ENCODE results near the gene REN. TPM values are rescaled to one million over a fixed set of nuclear protein-coding genes. Genes with fewer than 3 reads are reported as not detected.

Gene REN
- total and polyA plus RNA-seq, 11 donors: not detected

DNA sequence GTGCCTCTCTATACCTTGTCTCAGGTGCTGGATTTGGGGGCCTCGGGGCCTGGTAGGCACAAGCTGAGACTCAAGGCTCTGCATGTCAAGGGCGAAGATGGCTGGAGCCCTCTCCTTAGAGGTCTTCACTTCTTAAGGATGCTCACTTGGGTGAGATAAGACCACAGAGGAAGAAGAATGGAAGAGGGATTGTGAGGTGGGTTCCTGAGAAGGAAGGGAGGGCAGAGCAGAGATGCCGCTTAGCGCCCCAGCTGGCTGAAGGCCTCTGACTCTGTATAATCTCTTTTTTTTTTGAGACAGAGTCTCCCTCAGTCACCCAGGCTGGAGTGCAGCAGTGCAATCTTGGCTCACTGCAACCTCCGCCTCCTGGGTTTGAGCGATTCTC, 61.0 kb downstream of the REN start:
- intact Hi-C loops (cut with DNase I): no loop called here
- H3K27ac ChIP-seq: peak overlapping the region in 10 of 12 donors; percentile 24 to 82 (median 68)
- H3K9me3 ChIP-seq: no peaks in the 10 kb centered on the region
- ATAC-seq (no peak), DNase-seq (peak in 1 of 5 donors; percentile 28)
- peaks cover 0 to 82% (median 53%) of the 10 kb centered on the region in 12 donors for H3K4me1 ChIP-seq
- TF ChIP-seq, protein P1, sequence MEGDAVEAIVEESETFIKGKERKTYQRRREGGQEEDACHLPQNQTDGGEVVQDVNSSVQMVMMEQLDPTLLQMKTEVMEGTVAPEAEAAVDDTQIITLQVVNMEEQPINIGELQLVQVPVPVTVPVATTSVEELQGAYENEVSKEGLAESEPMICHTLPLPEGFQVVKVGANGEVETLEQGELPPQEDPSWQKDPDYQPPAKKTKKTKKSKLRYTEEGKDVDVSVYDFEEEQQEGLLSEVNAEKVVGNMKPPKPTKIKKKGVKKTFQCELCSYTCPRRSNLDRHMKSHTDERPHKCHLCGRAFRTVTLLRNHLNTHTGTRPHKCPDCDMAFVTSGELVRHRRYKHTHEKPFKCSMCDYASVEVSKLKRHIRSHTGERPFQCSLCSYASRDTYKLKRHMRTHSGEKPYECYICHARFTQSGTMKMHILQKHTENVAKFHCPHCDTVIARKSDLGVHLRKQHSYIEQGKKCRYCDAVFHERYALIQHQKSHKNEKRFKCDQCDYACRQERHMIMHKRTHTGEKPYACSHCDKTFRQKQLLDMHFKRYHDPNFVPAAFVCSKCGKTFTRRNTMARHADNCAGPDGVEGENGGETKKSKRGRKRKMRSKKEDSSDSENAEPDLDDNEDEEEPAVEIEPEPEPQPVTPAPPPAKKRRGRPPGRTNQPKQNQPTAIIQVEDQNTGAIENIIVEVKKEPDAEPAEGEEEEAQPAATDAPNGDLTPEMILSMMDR (IDR thresholded peaks at IDR 0.05): no peak
- H3K27me3 ChIP-seq: no peaks in the 10 kb centered on the region
- no peak overlapping the region for H3K4me3 ChIP-seq
- H3K36me3 ChIP-seq: no peaks in the 10 kb centered on the region
- 75 to 86% (median 80%) methylated on average over 6 of the region's 6 CpGs for WGBS, 4 donors

Other genes with a start within 250 kb of the REN start
- 10 to 100 TPM in 8 of 9 donors, 1 to 10 TPM in 1; 8.8 to 16.0 (median 13.0) TPM for gene SOX13, start 93.2 kb downstream of the REN start, total RNA-seq
- gene SOX13, start 93.2 kb downstream of the REN start, polyA plus RNA-seq: 1 to 10 TPM; 8.2 to 8.5 TPM
- 10 to 100 TPM in 1 of 9 donors, 1 to 10 TPM in 8; 1.1 to 16.3 (median 2.5) TPM for gene ETNK2, start 14.3 kb downstream of the REN start, total RNA-seq
- 1 to 10 TPM; 3.0 to 6.5 TPM for gene ETNK2, start 14.3 kb downstream of the REN start, polyA plus RNA-seq
- gene KISS1, start 30.2 kb upstream of the REN start, total RNA-seq: not detected
- not detected for gene KISS1, start 30.2 kb upstream of the REN start, polyA plus RNA-seq
- under 1 TPM in 1 of 9 donors, not detected in 8; 0.29 TPM for gene GOLT1A, start 47.7 kb upstream of the REN start, total RNA-seq
- under 1 TPM in 1 of 2 donors, not detected in 1; 0.24 TPM for gene GOLT1A, start 47.7 kb upstream of the REN start, polyA plus RNA-seq
- gene PLEKHA6, start 193.6 kb upstream of the REN start, total RNA-seq: 10 to 100 TPM in 7 of 9 donors, 1 to 10 TPM in 2; 9.1 to 33.2 (median 20.1) TPM
- gene PLEKHA6, start 193.6 kb upstream of the REN start, polyA plus RNA-seq: 10 to 100 TPM in 1 of 2 donors, 1 to 10 TPM in 1; 5.2 to 12.8 TPM
- 10 to 100 TPM; 15.8 to 29.8 (median 25.9) TPM for gene PPP1R15B, start 245.5 kb upstream of the REN start, total RNA-seq
- gene PPP1R15B, start 245.5 kb upstream of the REN start, polyA plus RNA-seq: 10 to 100 TPM in 1 of 2 donors, 1 to 10 TPM in 1; 8.1 to 27.9 TPM

Measured in heart left ventricle (tissue), 16 donors.